Neural progenitor cell (in vitro differentiated cells): ENCODE results near the gene SLC45A1.
"Not testable (repeated sequence)": the region's sequence is repeated elsewhere in the genome, so short reads cannot be mapped to it uniquely, and the experiment has no call there.

Experiments used
- EZH2 ChIP-seq: fragments of 200-600 bp; sonication (generic); IDR thresholded peaks from 2 replicates; pipeline ENCODE4 v1.6.1; 2017; ENCODE audit warnings: antibody characterized with exemption, mild to moderate bottlenecking, moderate library complexity
- TF ChIP-seq, protein P1 (sequence below): fragments of 200-600 bp; sonication (generic); IDR thresholded peaks from 2 replicates; pipeline ENCODE4 v1.5.1; 2017; ENCODE audit warnings: antibody characterized with exemption, mild to moderate bottlenecking

DNA sequence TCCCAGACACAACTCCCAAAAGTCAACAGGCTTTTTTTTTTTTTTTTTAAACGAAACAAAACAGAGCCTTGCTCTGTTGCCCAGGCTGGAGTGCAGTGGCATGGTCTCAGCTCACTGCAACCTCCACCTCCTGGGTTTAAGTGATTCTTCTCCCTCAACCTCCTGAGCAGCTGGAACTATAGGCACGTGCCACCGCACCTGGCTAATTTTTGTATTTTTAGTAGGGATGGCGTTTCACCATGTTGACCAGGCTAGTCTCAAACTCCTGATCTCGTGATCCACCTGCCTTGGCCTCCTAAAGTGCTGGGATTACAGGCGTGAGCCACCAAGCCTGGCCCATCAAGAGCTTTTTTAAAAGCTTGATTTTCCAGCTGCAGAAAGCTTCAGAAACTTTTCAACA, 62.4 kb downstream of the SLC45A1 start:
- TF ChIP-seq, protein P1, sequence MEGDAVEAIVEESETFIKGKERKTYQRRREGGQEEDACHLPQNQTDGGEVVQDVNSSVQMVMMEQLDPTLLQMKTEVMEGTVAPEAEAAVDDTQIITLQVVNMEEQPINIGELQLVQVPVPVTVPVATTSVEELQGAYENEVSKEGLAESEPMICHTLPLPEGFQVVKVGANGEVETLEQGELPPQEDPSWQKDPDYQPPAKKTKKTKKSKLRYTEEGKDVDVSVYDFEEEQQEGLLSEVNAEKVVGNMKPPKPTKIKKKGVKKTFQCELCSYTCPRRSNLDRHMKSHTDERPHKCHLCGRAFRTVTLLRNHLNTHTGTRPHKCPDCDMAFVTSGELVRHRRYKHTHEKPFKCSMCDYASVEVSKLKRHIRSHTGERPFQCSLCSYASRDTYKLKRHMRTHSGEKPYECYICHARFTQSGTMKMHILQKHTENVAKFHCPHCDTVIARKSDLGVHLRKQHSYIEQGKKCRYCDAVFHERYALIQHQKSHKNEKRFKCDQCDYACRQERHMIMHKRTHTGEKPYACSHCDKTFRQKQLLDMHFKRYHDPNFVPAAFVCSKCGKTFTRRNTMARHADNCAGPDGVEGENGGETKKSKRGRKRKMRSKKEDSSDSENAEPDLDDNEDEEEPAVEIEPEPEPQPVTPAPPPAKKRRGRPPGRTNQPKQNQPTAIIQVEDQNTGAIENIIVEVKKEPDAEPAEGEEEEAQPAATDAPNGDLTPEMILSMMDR: not testable (repeated sequence)
- not testable (repeated sequence) for TF ChIP-seq EZH2
